Measurements from ENCODE around the gene RNU7-1.

RNU7-1 gene

DNA sequence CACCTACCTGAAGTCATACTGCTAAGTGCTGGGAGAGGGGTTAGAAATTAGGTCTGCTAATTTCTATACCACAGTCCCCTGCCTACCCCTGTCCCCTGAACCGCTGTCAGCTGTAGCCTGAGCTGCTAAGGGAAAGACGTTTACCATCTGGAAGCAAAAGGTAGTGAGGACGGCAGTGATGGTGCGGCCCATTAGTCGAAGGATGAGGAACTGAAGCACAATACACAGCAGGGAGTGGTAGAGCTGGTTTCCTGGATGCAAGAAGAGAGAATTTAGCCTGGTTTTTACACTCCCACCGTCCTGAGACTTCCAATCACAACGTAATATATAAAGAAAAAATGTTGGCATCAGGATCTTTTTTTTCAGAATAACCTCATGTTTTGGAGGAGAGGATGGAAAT, 38.9 kb downstream of the RNU7-1 start:
- H3K79me2 ChIP-seq (ENCODE audit: insufficient read depth, low read length), result no peaks in the 10 kb centered on the region
- H3K4me3 ChIP-seq (ENCODE audit: insufficient read depth, low read length, poor library complexity, severe bottlenecking), result no peak overlapping the region
- no peaks in the 10 kb centered on the region for H3F3A ChIP-seq (ENCODE audit: insufficient read depth)
- no peaks in the 10 kb centered on the region for H3K9me2 ChIP-seq (replicated peaks; ENCODE audit: insufficient read depth, low read length)
- H4K20me1 ChIP-seq (ENCODE audit: low read depth, low read length), result no peaks in the 10 kb centered on the region
- H3K9ac ChIP-seq (ENCODE audit: low read length), result no peak overlapping the region
- H3K27me3 ChIP-seq (ENCODE audit: low read length), result no peaks in the 10 kb centered on the region
- no peak overlapping the region for H3K27ac ChIP-seq (ENCODE audit: low read depth, low read length)
- H3K36me3 ChIP-seq (ENCODE audit: low read length), result peaks cover 5% of the 10 kb centered on the region; the same call in 1 of the 2 replicates
- no peak for TF ChIP-seq EZH2phosphoT487 (conservative IDR thresholded peaks at IDR 0.05; ENCODE audit: low read length)
- TF ChIP-seq, protein P1, sequence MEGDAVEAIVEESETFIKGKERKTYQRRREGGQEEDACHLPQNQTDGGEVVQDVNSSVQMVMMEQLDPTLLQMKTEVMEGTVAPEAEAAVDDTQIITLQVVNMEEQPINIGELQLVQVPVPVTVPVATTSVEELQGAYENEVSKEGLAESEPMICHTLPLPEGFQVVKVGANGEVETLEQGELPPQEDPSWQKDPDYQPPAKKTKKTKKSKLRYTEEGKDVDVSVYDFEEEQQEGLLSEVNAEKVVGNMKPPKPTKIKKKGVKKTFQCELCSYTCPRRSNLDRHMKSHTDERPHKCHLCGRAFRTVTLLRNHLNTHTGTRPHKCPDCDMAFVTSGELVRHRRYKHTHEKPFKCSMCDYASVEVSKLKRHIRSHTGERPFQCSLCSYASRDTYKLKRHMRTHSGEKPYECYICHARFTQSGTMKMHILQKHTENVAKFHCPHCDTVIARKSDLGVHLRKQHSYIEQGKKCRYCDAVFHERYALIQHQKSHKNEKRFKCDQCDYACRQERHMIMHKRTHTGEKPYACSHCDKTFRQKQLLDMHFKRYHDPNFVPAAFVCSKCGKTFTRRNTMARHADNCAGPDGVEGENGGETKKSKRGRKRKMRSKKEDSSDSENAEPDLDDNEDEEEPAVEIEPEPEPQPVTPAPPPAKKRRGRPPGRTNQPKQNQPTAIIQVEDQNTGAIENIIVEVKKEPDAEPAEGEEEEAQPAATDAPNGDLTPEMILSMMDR (IDR thresholded peaks at IDR 0.05; ENCODE audit: insufficient read depth, low read length, poor library complexity, severe bottlenecking), result no peak
- no peak overlapping the region for H2AFZ ChIP-seq (ENCODE audit: low read depth, low read length, severe bottlenecking)
- no peaks in the 10 kb centered on the region for H3K9me3 ChIP-seq (ENCODE audit: insufficient read depth, low read length)
- no peak overlapping the region for H3K4me2 ChIP-seq (ENCODE audit: low read depth, low read length, poor library complexity, severe bottlenecking)

DNA sequence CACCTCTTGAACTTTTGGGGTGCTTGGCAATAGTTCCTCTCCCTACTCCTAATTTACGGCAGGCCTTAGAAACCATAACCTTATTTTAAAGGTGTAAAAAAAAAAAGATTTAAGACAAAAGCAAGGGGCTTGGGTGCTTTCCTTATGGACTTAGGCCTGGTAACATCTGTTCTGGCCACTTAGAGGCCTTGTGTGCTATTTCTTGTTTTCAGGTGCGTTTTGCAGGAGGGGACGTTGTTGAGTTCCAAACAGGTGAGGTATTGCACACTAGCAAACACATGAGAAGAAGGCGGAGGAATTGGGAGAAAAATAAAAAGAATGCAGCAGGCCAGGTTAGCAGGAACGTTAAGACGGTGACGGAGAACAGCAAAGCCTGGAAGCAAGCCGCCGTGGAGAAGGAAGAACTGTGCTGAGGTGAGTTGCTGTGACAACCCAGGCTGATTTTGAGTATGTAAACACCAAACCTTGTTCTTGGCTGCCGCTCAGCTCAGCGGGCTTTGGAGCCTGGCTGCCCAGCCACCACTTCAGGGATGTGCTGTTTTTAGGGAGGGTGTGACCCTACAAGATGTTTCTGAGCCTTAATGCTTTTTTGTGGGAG, 44.4 kb downstream of the RNU7-1 start:
- H3K27ac ChIP-seq (ENCODE audit: low read depth, low read length), result no peak overlapping the region
- no peaks in the 10 kb centered on the region for H3K9me3 ChIP-seq (ENCODE audit: insufficient read depth, low read length)
- H3K27me3 ChIP-seq (ENCODE audit: low read length), result no peaks in the 10 kb centered on the region
- no peak overlapping the region for H3K9ac ChIP-seq (ENCODE audit: low read length)
- peaks cover 8% of the 10 kb centered on the region for H3F3A ChIP-seq (ENCODE audit: insufficient read depth)
- TF ChIP-seq, protein P1 (IDR thresholded peaks at IDR 0.05; ENCODE audit: insufficient read depth, low read length, poor library complexity, severe bottlenecking), result no peak
- no peak for TF ChIP-seq EZH2phosphoT487 (conservative IDR thresholded peaks at IDR 0.05; ENCODE audit: low read length)
- no peak overlapping the region for H2AFZ ChIP-seq (ENCODE audit: low read depth, low read length, severe bottlenecking)
- no peak overlapping the region for H3K4me3 ChIP-seq (ENCODE audit: insufficient read depth, low read length, poor library complexity, severe bottlenecking)
- no peaks in the 10 kb centered on the region for H3K79me2 ChIP-seq (ENCODE audit: insufficient read depth, low read length)
- H4K20me1 ChIP-seq (ENCODE audit: low read depth, low read length), result no peaks in the 10 kb centered on the region; the same call in 1 of the 2 replicates
- peaks cover 4% of the 10 kb centered on the region; the same call in 1 of the 2 replicates for H3K36me3 ChIP-seq (ENCODE audit: low read length)
- H3K9me2 ChIP-seq (replicated peaks; ENCODE audit: insufficient read depth, low read length), result no peaks in the 10 kb centered on the region
- no peak overlapping the region for H3K4me2 ChIP-seq (ENCODE audit: low read depth, low read length, poor library complexity, severe bottlenecking)
